Hypothalamus (tissue), 51 donors: ENCODE data around the gene CTSD.

Experiments used
- DNase-seq, 51 donors: peaks; one replicate each; lab custom pipeline; 2025; lab: John Stamatoyannopoulos, UW

CTSD gene

GRCh38 chr11:1756791-1757771 lies 6.6 kb downstream of the CTSD start:
- no peak for DNase-seq

DNA sequence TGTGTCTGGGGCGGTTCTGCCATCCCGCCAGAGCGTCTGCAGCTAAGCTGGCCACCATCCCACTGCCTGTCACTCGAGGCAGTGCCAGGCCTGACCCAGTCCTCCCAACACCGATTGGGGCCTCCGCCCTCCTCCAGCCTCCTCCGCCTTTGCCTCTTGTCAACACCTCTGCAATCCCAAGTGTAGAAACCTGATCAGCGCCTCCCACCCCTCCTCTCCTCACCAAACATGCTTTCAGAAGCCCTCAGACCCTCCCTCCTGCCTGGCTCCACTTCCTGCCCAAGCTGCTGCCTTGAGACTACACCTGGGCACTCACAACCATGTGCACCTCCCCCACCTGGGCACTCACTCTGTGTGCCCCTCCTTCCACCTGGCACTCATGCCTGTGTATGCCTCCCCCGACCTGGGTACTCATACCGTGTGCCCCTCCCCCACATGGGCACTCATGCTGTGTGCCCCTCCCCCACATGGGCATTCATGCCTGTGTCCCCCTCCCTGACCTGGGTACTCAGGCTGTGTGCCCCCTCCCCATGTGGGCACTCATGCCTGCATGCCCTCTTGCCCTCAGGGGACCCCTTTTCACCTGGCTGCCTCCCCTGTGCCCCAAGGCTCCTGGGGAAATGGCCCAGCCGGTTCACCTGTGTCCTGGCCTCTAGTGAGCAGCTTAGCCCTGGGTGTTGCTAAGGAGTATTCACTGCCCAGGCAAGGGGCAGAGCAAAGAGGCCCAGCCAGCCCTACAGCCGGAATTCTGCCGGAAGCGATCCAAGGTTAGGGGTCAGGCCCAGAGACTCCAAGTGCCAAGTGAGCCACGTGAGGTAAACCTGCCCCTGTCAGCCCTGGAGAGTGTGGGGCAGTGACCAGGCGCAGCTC lies 7.8 kb downstream of the CTSD start:
- DNase-seq: no peak

- no peak for DNase-seq
Measured at GRCh38 chr11:1755344-1755691, 8.4 kb downstream of the CTSD start.

GRCh38 chr11:1754376-1755150 lies 9.2 kb downstream of the CTSD start:
- no peak for DNase-seq

- DNase-seq: no peak
Measured at GRCh38 chr11:1753929-1754305, 9.8 kb downstream of the CTSD start.

DNA sequence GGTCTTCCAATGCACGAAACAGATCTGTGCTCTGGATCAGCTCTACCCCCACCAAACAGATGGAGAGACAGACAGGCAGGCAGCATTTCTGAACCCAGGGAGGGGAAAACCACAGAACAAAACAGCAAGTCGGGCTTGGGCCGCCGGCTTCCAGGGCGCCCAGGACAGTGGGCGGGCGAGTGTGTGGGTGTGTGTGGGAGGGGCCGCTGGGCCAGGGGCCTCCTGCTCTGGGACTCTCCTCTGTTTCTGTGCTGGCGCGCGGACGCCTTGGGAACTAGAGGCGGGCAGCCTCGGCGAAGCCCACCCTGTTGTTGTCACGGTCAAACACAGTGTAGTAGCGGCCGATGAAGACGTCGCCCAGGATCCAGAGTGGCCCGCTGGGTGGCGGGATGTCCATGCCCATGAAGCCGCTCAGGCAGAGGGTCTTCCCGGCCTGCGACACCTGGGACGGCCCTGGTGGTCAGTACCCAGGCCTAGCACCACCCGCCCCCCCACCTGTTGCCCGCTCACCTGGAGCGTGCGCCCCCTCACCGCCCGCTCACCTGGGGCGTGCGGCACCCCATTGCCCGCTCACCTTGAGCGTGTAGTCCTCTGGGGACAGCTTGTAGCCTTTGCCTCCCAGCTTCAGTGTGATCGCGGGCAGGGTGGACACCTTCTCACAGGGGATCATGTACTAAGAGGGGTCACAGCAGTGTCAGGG lies 10.3 kb downstream of the CTSD start:
- no peak for DNase-seq

GRCh38 chr11:1752907-1753228 lies 10.9 kb downstream of the CTSD start:
- DNase-seq: no peak

DNA sequence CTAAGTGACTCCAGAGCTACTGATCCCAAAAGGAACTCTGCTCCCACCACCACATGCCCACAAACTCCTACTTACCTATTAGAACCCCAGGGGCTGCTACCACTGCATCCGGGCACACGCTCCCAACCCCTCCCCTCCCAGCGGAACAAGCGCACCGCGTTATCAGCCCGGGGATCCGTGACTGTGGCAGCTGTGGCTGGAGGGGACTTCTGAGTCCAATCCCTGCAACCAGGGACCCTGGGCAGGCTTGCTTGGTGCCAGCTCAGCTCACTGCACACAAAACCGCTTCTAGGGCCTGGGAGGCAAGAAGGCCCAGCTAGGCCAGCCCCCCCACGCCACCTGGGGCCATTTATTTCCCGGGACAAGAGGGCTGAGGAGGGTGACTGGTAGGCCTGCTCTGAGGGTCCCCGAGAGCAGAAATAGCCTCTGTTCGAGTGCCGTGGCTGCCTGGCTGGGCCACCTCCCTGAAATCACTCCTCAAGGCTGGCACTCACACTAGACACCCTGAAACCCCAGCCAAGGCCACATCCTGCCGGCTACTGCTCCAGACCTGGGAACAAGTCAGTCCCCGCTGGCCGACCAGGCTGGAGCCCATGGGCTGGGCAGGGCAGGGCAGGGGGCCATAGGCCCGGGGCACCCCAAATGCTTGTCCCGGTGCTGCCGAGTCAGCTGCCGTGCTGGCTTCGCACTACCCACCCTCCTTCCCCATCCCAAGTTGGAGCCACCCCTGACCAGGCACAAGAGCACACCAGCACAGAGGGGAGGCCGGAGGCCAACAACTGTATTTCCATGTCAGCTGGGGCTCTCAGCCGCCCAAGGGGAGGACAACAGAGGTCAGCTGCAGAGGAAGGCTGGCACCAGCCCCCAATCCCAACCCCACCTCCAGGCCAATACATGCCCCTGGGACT lies 11.5 kb downstream of the CTSD start:
- DNase-seq: no peak

GRCh38 chr11:1751531-1751921 lies 12.2 kb downstream of the CTSD start:
- no peak for DNase-seq

DNA sequence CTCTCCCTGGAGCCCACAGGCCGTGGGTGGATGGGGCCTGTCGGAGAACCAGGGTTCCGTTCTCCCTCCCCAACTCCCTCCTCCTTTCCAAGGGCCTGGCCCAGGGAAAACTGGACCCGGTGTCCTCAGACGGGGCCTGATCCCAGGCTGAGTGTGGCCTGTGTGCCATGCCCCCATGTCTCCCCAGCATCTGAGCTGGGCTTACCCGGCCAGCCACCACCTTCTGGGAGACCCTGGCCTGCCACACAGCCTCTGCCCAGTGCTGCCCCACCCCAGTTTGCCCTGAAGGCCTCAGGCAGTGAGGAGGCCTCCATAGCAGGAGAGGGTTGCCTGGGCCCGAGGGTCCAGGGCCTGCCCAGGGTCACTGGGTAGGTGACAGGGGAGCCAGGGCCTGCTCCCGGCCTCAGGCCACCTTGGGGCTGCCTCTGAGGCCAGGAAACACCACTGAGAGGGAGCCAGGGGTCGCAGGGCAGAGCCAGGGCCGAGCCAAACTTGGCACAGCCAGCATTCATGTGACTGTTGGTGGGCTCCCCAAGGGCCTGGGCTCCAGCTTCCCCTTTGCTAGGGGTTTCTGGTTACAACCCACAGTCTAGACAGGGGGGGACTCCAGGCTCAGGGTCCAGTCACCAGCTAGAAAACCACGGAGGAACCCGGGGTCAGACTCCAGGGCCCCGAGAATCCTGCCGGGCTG lies 12.7 kb downstream of the CTSD start:
- no peak for DNase-seq

GRCh38 chr11:1750481-1750839 lies 13.3 kb downstream of the CTSD start, which contains the start of gene IFITM10:
IFITM10 (minus strand) TSS chr11:1750595; CDS start chr11:1750442, 153 bp downstream.
- peak in 3 of 51 donors; percentile 23 to 32 (median 26) for DNase-seq

DNA sequence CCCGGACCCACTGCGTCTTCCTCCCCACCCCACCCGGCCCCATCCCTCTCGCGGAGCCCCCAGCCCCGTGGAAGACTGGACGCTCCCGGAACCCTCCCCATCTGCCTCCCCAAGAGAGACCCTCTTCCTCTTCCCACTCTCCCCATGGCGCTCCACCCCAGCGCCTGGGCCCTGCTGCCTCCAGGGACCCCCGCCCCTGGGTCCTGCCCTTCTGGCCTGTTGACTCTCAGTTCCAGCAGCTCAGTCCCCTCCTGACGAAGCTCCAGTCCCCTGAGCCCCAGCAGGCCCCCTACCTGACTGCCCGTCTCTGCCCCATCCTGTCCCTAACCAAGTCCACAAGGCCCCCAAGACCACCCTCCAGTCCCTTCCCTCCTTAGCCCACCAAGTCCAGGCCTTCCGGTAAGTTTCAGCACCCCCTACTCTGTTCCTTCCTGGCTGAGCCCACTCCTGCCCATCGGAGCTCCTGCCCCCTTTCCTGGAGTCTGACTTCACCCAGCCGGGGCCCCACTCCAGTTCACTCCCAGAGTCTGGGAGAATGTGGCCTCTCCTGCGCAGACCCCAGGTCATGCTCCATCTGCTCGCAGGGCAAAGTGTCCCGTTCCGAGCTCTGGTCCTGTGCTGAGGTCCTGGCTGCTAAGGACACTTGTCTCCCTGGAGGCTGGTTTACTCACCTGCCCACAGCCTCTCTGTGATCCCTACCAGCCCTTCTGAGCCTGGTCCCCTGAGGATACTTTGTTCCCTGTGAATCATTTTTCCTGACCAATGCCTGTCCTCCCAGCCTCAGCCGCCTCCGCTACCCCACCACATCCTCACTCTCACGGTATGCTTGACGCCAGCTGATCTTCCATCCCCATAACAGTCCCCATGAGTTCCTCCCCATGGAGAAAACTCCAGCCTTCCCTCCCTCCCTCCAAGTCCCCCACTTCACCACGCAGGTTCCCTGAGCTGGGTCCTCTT lies 14.1 kb downstream of the CTSD start:
- peak in 2 of 51 donors; percentile 10 to 61 for DNase-seq

GRCh38 chr11:1748636-1749394 lies 14.9 kb downstream of the CTSD start:
- peak in 3 of 51 donors; percentile 24 to 39 (median 34) for DNase-seq

GRCh38 chr11:1747753-1748635 lies 15.7 kb downstream of the CTSD start:
- DNase-seq: peak in 18 of 51 donors; percentile 21 to 73 (median 50)

DNA sequence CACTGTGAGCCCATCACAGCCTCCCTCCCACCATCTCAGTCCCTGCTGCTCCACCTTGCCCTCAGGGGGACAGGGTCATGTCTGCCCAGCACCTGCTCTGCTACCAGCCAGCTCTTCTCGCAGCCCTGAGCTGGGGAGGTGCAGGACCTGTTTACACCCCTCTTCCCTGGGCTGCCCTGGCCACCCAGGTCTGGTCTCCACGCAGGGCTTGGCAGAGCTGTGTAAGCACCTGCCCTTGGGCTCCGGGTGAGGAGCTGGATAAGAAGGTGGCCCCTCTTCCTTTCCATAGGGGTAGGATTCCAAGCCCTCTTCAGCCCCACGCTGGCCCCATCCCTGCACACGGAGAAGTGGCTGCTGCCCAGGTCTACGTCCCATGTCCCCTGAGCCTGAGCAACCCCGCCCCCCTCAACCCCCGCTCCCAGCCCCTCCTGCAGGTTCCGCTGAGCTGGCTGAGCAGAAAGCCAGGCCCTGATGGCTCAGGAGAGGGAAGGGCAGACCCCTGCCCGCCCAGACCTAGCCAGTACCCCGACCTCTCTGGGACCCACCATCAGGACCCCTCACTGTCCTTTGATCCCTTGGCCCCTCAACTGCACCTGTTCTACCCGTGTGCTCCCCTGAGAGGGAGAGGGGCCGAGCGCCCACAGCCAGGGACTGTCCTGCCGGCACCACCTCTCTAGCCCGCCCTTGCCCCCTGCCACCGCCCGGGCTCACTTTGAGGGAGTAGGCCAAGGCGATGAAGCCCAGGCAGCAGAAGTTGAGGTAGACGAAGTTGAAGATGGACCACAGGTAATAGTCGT lies 16.6 kb downstream of the CTSD start:
- no peak for DNase-seq
